Measurements from ENCODE around the gene EIF2D. TPM values are rescaled to one million over a fixed set of nuclear protein-coding genes. Genes with fewer than 3 reads are reported as not detected.
"Not testable (repeated sequence)": the region's sequence is repeated elsewhere in the genome, so short reads cannot be mapped to it uniquely, and the experiment has no call there.

Gene EIF2D
- polyA plus RNA-seq, 3 donors: 77.1 to 97.2 (median 89.5) TPM

GRCh38 chr1:206591226-206591625 is 21.0 kb downstream of the EIF2D start:
- no peak for DNase-seq

DNA sequence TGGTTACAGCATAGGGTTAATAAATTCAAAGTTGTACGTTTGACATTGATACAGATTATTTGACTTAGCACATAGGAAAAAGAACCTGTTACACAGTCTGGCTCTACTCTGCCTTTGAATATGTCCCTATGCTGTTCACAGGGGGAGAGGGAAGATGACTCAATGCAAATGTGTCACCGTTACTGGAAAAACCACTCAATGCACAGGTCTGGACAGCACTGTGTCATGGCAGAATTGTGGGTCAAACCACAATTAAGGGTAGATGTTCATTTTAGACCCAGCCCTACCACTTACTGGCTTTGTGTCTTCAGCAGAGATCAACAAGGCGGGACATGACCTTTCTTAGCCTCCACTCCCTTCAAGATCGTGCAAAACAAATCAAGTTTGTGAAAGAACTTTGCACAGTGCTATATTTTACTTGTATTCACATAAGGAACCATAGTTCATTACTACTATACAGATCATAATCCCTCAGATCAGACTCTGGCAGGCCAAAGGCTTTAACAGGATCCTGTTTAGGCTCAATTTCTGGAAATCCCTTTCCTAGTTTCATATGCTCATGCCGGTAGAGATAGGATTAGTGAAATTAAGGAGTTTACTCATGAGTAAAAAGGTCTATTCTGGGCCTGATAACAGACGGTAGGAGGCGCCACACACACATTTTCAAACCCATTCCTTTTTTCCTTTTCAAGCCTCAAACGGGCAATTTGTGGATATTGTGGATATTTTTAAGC is 22.1 kb downstream of the EIF2D start:
- no peak for DNase-seq

- DNase-seq: peak; percentile 41
These were observed 23.1 kb downstream of the EIF2D start for GRCh38 chr1:206589206-206589605.

DNA sequence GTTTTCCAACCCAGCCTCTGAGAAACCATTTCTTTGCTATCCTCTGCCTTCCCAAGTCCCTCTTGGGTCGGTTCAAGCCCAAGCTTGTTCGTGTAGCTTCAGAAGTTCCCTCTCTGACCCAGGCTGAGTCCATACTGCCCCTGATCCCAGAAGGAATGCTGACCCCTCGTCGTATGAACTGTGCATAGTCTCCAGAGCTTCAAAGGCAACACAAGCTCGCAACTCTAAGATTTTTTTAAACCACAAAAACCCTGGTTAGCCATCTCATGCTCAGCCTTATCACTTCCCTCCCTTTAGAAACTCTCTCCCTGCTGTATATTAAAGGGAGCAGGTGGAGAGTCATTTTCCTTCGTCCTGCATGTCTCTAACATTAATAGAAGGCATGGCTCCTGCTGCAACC is 23.8 kb downstream of the EIF2D start:
- DNase-seq: no peak

DNA sequence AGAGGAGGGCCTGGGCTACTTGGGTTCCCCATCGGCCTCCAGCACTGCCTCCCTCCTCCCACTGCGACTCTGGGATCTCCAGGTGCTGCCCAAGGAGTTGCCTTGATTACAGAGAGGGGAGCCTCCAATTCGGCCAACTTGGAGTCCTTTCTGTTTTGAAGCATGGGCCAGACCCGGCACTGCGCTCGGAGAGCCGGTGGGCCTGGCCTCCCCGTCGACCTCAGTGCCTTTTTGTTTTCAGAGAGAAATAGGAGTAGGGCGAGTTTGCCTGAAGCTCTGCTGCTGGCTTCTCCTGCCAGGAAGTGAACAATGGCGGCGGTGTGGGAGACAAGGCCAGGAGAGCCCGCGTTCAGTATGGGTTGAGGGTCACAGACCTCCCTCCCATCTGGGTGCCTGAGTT is 24.4 kb downstream of the EIF2D start:
- DNase-seq: no peak

GRCh38 chr1:206586501-206587445 is 25.5 kb downstream of the EIF2D start:
- DNase-seq: no peak

DNA sequence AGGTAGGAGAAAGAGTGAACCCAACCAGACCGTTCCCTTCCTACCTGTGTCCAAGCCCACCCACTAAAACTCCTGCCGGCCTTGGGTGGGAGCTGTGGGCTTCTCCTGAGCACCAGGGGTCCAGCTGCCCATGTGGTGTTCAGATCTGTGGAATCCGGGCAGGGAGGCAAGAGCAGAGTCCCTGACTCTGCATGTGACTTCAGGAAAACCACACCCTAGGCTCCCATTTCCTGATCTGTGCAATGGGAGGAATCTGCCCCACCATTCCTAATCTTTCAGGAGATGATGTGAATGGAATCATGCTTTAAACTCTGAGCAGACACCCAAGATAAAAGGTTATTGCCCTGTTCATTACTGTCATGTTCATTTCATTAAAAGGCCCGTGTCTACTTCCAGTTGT is 27.6 kb downstream of the EIF2D start:
- no peak for DNase-seq

GRCh38 chr1:206583707-206584648 is 28.3 kb downstream of the EIF2D start:
- DNase-seq: peak; percentile 57

DNA sequence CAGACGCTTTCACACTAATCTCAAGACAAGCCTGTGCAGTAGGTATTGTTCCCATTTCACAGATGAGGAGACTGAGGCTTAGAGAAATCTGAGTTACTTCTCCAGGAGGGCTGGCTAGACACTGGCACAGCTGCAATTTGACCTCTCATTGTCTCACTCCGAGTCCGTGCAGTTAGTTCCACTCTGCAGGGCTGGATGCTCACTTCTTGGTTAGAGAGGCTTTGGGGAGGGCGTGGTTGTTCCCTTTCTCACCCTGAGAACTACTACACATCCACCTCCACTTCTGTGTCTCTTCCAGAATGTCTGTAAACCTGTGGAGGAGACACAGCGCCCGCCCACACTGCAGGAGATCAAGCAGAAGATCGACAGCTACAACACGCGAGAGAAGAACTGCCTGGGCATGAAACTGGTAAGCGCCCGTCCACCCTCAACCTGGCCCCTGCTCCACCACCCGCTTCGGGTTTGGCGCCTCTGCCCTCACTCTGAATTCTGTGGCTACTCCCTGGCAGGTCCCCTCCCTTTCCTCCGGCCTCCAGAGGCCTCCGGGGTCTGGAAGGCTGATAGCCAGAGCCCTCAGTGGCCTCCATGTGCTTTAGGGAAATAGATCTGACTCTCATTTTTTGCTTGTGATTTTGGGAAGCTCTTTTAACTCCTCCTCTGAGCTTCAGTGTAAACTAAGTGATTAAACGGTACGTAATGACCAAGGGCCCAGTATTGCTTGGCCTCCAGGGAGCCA is 29.1 kb downstream of the EIF2D start:
- no peak for DNase-seq

DNA sequence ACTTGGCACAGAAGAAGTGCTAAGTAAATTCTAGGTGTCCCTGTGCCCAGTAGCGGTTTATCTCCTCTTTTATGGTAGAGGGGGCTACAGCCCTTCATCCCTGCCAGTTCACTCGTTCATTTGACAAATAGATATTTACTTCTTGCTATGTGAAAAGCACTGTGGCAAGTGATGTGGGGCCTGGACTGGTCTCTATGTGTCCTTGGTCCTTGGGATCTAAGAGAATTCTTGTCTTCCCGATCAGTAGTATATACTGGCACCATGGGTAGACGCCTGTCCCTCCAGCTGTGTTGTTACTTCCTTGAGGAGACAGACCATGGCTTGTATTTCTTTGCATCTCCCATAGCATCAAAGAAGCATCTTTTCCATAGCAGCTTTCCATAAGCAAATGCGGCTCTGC is 29.7 kb downstream of the EIF2D start:
- no peak for DNase-seq

DNA sequence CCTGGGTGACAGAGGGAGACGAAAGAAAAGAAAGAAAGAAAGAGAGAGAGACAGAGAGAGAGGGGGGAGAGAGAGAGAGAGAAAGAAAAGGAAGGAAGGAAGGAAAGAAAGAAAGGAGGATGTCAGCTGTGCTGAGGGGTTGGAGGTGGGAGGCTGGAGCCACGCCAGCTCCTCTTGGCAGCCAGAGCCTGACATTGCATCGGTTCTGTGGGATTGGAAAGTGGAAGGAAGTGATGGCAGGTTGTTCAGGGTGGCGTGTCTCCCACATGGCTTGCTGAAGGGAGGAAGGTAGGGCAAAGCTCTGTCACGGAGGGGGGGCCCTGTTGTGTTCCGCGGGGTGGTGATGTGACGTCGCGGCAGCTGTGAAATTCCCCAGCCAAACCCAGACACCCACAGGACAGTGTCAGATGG is 30.7 kb downstream of the EIF2D start:
- no peak for DNase-seq

DNA sequence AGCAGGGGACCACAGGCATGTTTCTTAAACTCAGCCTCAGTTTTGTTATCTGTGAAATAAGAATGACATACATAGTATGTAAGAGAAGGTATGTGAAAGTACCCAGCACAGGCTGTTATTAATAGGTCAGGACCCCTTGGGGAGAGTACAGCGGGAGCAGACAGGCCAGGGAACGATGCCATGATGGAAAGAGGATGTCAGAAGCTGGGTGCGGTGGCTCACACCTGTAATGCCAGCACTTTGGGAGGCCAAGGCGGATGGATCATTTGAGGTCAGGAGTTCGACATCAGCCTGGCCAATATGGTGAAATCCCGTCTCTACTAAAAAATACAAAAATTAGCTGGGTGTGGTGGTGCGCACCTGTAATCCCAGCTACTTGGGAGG is 31.2 kb downstream of the EIF2D start:
- not testable (repeated sequence) for DNase-seq

GRCh38 chr1:206580438-206581113 is 31.7 kb downstream of the EIF2D start:
- no peak for DNase-seq

DNA sequence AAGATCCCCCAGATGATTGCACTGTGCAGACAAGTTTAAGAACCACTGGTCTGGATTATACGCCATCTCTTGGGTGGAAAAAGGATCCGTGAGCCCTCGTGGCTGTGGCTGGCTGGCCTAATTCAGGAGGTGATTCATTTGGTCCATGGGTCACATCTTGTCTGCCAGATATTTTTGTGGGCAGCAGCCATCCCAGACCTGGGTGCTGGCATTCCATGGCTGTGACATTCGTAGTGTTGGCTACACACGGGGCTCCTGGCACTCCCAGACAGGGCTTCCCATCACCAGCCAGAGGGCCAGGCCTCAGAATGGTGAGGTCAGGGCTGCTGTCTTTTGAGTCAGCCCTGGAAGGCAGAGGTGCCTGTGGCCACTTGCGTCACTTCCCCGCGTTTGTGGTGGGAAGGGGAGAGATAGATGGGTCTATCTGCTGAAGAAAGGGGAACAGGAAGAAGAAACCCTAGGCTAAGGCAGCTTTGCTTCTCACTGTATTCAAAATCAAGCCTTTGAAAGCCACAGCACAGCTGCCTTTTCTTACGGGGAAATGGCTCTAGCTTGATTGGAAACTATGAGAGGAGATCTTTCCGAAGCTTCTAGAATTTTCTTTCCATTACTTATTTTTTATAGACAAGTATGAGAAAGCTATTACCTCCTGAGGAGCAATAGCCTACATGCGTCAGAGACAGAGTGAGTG is 32.4 kb downstream of the EIF2D start:
- no peak for DNase-seq

- no peak for DNase-seq
These were observed 33.3 kb downstream of the EIF2D start for GRCh38 chr1:206578978-206579374.

DNA sequence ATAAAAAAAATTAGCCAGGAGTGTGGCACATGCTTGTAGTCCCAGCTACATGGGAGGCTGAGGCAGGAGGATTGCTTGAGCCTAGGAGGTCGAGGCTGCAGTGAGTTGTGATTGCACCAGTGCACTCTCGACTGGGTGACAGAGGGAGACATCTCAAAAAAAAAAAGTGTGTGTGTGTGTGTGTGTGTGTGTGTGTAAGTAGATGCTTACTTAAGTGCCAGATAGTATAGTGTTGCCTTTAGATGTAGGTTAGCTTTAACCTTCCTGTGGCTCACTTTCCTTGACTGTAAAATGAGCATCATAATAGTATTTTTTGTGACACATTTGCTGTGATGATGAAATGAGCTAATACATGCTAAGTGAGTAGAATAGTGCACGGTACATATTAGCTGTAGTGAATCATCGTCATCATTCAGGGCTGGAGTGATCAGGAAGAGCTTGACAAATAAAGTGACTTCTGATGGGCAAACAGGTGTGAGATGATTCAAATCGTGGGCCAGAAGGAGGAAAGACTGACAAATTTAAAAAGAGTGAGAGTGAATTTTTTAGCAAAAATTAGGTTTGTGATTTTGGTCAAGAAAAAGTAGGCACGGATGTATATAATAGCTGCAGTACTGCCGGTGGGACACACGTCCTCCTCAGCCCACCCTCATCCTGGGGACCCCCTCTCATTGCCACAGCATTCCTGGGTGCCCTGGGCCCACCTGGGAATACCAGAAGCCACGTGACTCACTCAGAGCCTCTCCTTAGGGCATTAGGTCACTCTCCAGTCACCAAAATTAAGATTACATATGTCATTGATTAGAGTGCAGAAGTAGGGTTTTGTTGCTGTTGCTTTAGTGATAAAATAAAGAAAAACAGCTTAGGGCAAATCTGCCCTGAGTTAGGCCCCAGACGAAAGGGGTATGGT is 33.9 kb downstream of the EIF2D start:
- DNase-seq: no peak

DNA sequence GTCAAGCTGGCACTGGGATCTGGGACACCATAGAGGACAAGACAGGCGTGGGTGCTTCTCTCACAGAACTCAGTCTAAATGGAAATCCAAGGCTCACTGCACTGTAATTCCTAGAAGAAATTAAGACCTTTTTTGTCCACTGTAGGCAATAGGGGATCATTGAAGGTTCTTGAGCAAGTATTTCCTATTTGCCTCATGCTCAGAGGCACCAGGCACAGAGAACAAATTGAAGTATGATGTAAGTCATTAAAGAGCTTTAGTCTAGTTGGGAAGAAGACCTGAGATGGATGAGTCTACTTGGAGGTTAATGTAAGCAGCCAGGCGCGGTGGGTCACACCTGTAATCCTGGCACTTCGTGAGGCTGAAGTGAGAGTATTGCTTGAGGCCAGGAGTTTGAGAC is 34.6 kb downstream of the EIF2D start:
- no peak for DNase-seq

DNA sequence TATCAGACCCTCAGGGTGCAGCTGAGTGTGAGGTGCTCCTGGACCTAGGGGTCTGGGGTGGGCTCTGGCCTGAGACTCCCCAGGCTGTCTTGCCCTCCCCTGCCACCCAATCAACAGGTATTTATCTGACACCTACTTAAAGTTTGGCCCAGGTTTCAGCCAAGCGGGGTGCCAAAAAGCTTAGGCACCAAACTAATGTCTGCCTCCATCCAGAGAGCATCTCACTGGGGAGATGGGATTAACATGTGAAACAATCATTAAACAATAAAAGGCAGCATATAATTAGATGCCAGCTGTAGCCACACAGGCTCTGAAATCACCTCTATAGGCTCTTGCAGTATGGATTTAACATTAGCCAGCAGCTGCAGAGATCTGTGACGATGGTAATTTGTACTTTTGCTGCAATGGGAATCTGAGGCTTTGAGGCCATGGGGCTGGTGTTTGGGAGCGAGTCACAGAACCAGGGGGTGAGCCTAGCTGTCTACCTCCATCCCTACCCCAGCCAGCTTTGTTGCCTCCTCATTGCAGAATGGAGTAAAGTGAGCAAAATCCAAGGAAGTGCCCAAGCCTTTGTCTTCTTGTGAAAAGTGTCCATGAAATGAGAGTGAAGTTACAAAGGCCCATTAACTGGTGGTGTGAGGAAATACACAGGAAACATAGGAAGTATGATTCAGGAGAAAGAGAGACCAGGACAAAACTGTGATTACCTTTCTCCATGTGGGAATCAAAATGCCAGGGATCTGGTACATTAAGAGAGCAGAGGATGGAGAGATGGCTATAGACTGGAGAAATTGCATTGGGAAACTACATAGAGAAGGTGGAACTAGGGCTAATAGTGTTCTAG is 36.1 kb downstream of the EIF2D start:
- no peak for DNase-seq
